CD4-positive, alpha-beta T cell treated with Interleukin-4 for 4 hours (primary cell): Measurements from ENCODE around the gene TJAP1.

Experiments
- DNase-seq: peaks from one replicate; pipeline ENCODE4 v3.0.0-alpha.2; 2020

TJAP1 gene

DNA sequence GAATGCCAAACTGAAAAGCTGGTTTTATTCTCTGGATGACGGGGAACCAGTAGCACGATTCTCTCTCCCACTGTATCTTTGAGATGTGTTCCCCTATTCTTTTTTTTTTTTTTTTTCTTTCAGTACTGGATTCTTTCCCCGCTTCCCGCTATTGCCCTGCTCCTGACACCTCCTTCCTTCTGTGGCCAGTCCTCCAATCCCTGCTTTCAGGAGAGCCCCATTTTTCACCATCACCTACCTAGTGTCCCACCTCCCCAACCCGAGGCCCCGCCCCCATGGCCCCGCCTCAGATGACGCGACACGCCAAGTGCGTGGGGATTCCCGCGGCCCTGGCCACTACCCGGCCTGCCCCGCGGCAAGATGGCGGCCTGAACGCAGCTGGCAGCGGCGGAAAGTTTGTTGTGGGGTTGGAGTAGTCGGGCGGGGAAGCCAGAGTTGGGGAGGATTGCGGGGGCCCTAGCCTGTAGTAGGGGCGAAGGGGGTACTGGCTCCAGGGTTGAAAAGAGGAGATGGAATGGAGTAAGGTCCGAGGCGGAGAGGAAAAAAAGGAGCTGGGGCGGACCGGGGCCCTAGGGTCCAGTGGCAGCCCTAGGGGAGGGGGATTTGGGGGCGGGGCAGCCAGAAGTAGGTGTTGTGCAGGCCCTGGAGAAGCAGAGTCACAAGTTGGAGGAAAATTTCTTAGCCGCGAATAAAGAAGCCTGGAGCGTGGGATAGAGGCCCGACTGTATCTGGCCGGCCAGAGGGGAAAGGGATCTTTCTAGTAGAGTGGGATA, at the start of gene TJAP1:
Gene TJAP1, plus strand, starts transcription at position 336 of the 773 bp plus-strand sequence. CDS start 21,432 bp downstream, outside the sequence.
- DNase-seq, result peak; percentile 90

- no peak for DNase-seq
Measured at GRCh38 chr6:43428112-43428570, 49.2 kb upstream of the TJAP1 start.

- no peak for DNase-seq
Measured at GRCh38 chr6:43428874-43429273, 48.5 kb upstream of the TJAP1 start.

DNA sequence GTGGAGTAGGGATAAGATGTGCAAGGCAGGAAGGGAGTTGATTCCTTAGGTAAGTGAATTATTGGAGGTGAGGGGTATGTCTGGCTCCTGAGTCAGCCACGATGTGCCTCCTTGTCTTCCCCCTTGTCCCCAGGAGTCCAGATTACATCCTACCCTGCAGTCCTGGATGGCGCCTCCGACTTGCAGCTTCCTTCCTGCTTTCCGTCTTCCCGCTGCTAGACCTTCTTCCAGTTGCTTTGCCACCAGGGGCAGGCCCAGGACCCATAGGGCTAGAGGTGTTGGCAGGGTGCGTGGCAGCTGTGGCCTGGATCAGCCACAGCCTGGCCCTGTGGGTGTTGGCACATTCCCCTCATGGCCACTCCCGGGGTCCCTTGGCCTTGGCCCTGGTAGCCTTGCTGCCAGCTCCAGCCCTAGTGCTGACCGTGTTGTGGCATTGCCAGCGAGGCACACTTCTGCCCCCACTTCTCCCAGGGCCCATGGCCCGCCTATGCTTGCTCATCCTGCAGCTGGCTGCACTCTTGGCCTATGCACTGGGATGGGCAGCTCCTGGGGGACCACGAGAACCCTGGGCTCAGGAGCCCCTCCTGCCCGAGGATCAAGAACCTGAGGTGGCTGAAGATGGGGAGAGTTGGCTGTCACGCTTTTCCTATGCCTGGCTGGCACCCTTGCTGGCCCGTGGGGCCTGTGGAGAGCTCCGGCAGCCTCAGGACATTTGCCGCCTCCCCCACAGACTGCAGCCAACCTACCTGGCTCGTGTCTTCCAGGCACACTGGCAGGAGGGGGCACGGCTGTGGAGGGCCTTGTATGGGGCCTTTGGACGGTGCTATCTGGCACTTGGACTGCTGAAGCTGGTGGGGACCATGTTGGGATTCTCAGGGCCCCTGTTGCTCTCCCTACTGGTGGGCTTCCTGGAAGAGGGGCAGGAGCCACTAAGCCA, 45.1 kb upstream of the TJAP1 start:
- DNase-seq, result no peak

GRCh38 chr6:43433148-43433547, 44.2 kb upstream of the TJAP1 start:
- no peak for DNase-seq

GRCh38 chr6:43434001-43434840, 43.1 kb upstream of the TJAP1 start:
- DNase-seq, result no peak

DNA sequence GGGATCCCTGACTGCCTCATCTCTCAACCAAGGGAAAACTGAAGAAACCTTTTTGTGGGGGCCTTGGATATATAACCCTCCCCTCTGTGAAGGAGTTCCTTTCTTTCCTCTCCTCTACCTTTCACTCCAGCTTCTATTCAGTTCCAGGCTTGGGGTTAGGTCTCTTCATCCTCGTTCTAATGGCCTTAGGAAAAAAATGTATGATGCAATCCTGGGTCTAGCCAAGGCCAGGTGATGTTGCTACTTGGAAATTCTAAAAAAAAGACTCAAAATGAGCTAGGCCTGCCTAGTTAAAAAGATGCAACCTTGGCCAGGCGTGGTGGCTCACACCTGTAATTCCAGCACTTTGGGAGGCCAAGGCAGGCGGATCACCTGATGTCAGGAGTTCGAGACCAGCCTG, 42.4 kb upstream of the TJAP1 start:
- DNase-seq, result no peak

DNA sequence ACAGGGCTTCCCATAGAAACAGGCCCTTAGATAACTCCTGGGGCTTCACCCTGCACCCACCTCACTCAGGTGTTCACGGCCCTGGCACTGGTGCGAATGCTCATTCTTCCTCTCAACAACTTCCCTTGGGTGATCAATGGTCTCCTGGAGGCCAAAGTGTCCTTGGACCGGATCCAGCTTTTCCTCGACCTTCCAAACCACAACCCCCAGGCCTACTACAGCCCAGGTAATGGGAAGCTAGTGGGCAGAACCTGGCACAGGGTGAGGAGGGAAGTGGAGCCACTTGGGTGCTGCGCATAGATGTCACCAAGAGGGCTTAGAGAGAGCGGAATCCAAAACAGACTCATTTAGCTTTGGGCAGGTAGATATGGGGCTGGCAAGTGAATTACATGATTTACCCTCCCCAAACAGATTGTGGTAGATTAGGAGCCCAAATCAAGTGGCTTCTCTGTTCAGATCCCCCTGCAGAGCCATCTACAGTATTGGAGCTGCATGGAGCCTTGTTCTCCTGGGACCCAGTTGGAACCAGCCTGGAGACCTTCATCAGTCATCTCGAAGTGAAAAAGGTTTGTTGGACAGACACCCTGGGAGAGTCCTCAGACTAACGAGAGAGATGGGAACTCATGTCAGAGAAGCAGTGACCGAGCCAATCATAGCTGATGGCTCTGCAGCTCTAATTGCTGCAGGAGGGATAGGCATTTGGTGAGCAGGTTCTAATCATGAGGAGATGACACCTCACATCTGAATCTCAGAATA, 41.5 kb upstream of the TJAP1 start:
- DNase-seq, result no peak

GRCh38 chr6:43436577-43437282, 40.6 kb upstream of the TJAP1 start:
- DNase-seq, result no peak

- DNase-seq, result no peak
Measured at GRCh38 chr6:43437700-43438099, 39.7 kb upstream of the TJAP1 start.

GRCh38 chr6:43442935-43443334, 34.4 kb upstream of the TJAP1 start:
- no peak for DNase-seq

DNA sequence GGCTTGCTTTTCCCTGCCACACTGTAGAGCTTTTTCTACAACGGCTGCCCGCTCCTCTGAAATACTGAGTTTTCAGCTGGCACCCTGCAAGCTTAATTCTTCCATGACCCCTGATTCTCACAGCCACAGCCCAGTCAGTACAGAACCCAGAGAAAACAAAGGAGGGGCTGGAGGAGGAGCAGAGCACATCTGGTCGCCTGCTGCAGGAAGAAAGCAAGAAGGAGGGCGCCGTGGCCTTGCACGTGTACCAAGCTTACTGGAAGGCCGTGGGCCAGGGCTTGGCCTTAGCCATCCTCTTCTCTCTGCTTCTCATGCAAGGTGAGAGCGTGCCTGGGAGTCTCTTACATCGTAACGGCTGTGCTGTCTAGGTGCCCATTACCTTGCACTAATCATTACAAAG, 33.3 kb upstream of the TJAP1 start:
- no peak for DNase-seq

- DNase-seq, result no peak
Measured at GRCh38 chr6:43444582-43444981, 32.8 kb upstream of the TJAP1 start.

DNA sequence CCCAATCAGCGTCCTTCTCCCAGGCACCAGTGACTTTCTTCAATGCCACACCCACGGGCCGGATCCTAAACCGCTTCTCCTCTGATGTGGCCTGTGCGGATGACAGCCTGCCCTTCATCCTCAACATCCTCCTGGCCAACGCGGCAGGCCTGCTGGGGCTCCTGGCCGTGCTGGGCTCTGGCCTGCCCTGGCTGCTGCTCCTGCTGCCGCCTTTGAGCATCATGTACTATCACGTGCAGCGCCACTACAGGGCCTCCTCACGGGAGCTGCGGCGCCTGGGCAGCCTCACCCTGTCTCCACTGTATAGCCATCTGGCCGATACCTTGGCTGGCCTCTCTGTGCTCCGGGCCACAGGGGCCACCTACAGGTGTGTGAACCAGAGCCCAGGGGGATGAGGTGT, 31.8 kb upstream of the TJAP1 start:
- no peak for DNase-seq

DNA sequence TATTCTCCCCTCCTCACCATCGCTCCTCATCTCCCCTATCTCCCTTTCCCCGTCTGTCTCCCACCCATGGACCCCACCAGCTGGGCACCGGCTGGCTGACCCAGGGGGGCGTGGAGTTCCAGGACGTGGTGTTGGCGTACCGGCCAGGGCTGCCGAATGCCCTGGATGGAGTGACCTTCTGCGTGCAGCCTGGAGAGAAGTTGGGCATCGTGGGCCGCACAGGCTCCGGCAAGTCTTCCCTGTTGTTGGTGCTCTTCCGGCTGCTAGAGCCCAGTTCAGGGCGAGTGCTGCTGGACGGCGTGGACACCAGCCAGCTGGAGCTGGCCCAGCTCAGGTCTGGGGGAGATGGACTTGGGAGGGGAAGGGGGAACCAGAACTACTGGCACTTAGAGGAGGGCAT, 29.8 kb upstream of the TJAP1 start:
- DNase-seq, result no peak

GRCh38 chr6:43448916-43449315, 28.5 kb upstream of the TJAP1 start:
- DNase-seq, result no peak

DNA sequence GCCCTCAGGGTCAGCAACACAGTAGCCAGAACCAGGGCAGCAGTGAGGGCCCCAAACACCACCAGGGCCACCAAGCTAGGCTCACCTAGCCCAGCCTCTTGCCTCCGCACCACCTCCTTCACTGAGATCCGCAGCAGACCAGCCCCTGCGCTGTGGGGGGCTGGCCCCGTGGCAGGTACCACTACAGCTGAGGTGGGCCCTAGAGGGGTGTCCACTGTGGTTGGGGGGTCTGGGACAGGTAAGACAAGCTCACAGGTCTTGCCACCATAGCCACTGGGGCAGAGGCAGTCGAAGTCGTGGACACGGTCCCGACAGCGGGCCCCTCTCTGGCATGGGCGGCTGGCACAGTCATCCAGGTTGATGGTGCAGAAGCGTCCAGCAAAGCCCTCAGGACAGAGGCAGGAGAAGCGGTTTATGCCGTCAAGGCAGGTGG, 26.7 kb upstream of the TJAP1 start:
- no peak for DNase-seq

GRCh38 chr6:43451348-43451747, 26.0 kb upstream of the TJAP1 start:
- no peak for DNase-seq

GRCh38 chr6:43451939-43452338, 25.4 kb upstream of the TJAP1 start:
- no peak for DNase-seq

DNA sequence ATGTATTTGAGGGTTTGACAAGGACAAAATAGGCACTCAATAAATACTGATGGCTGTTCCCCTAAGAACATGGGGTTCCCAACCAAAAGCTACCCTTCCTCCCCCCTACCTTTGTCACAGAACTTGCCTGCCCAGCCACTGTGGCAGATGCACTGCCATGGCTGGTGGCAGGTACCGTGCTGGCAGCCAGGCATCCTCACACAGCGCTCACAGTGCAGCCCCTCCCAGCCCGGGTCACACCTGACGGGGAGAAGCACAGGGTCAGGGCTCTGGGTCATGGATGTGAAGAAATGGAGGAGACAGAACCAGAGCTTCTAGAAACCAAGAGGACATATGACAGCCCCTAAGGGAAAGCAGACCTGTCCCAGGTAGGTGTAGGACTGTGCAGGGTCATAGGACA, 24.5 kb upstream of the TJAP1 start:
- no peak for DNase-seq

DNA sequence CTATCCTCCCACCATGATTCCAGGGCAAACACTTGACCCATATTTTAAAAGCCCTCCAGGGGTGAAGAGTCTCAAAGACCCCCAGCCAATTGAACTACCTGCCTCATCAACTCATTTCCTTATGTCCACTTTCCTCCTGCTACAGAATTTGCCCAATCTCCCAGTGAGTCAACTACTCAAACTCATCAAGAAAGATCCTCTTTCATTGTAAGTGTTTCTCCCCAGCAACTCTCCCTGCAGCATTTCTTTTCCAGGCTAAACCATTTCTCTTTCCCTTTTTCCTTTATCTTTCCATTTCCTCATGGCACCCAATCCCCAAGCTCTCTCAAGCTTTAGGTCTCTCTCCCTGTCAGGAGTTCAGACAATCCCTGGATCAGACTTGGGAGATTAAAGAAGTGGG, 23.5 kb upstream of the TJAP1 start:
- no peak for DNase-seq
